AG10803 (cell line): ENCODE data around the gene TTLL9.
"Not testable (repeated sequence)": the region's sequence is repeated elsewhere in the genome, so short reads cannot be mapped to it uniquely, and the experiment has no call there.

Experiments used
- DNase-seq: peaks from one replicate; pipeline ENCODE4 v3.0.0; 2010; ENCODE audit warnings: low read depth
- H3K4me3 ChIP-seq: 2 replicates; pipeline ENCODE4 v1.5.1; 2011; ENCODE audit warnings: mild to moderate bottlenecking, low read length, control low read depth
- CTCF ChIP-seq: conservative IDR thresholded peaks from 2 replicates; pipeline ENCODE4 v1.5.1; 2011; ENCODE audit warnings: mild to moderate bottlenecking, low read length, control low read depth, inconsistent platforms

Gene TTLL9

GRCh38 chr20:31826074-31826473 is 44.4 kb upstream of the TTLL9 start:
- DNase-seq = no peak
- H3K4me3 ChIP-seq = no peak overlapping the region
- no peak for TF ChIP-seq CTCF

GRCh38 chr20:31827059-31827458 is 43.4 kb upstream of the TTLL9 start:
- no peak overlapping the region for H3K4me3 ChIP-seq
- DNase-seq = no peak
- TF ChIP-seq CTCF = no peak

- not testable (repeated sequence) for H3K4me3 ChIP-seq, DNase-seq
Measured at GRCh38 chr20:31828016-31828415, 42.4 kb upstream of the TTLL9 start.

GRCh38 chr20:31829731-31830130 is 40.7 kb upstream of the TTLL9 start:
- no peak for TF ChIP-seq CTCF
- no peak overlapping the region for H3K4me3 ChIP-seq
- DNase-seq = no peak

GRCh38 chr20:31830406-31830981 is 39.9 kb upstream of the TTLL9 start:
- DNase-seq = no peak
- TF ChIP-seq CTCF = no peak
- no peak overlapping the region for H3K4me3 ChIP-seq

- H3K4me3 ChIP-seq = no peak overlapping the region
- DNase-seq = no peak
- no peak for TF ChIP-seq CTCF
Measured at GRCh38 chr20:31831211-31831610, 39.2 kb upstream of the TTLL9 start.

- no peak for DNase-seq
- no peak for TF ChIP-seq CTCF
- no peak overlapping the region for H3K4me3 ChIP-seq
Measured at GRCh38 chr20:31831771-31832306, 38.6 kb upstream of the TTLL9 start.
